H1 (cell line): Measurements from ENCODE around the gene MAGI2. TPM values are rescaled to one million over a fixed set of nuclear protein-coding genes. Genes with fewer than 3 reads are reported as not detected.

Experiments used
- CTCF ChIA-PET: fragments of 300-600 bp; sonication (Branson Sonifier 250); formaldehyde crosslinking; loops from one replicate; lab custom pipeline; 2021; ENCODE audit not compliant: partially characterized antibody; lab: Charles Lee
- POLR2A ChIA-PET: fragments of 300-600 bp; sonication (Branson Sonifier 250); formaldehyde crosslinking; loops from one replicate; lab custom pipeline; 2021; ENCODE audit warnings: inconsistent platforms; ENCODE audit not compliant: partially characterized antibody; lab: Charles Lee
- DNase-seq, 2 experiments: peaks; one replicate each; pipeline versions ENCODE4 v3.0.0 to v3.0.0-alpha.2; 2010 to 2022; ENCODE audit warnings: low spot score in 2 of 2, low read depth in 1 of 2, mixed read lengths in 1 of 2
- FAIRE-seq: peaks from 2 replicates; lab custom pipeline; 2011; peaks lifted over from hg19 to GRCh38; lab: Jason Lieb, UNC
- H2AFZ ChIP-seq: 2 replicates; pipeline ENCODE4 v1.8.1; 2012; ENCODE audit warnings: low read length, inconsistent platforms
- H2AK5ac ChIP-seq: 2 replicates; pipeline ENCODE4 v1.6.1; 2013; ENCODE audit warnings: low read depth, low read length
- H2BK120ac ChIP-seq: replicated peaks from 2 replicates; pipeline ENCODE3; 2013; ENCODE audit warnings: low read depth, low read length, inconsistent platforms
- H2BK12ac ChIP-seq: 2 replicates; pipeline ENCODE4 v1.6.1; 2013; ENCODE audit warnings: low read depth, low read length
- H2BK15ac ChIP-seq: 2 replicates; pipeline ENCODE4 v1.6.1; 2013; ENCODE audit warnings: low read length
- H2BK20ac ChIP-seq: 2 replicates; pipeline ENCODE4 v1.6.1; 2013; ENCODE audit warnings: low read length
- H2BK5ac ChIP-seq: 2 replicates; pipeline ENCODE4 v1.6.1; 2013; ENCODE audit warnings: low read depth, low read length
- H3K14ac ChIP-seq: 2 replicates; pipeline ENCODE4 v1.6.1; 2013; ENCODE audit warnings: inconsistent platforms; ENCODE audit not compliant: insufficient read length
- H3K18ac ChIP-seq: 2 replicates; pipeline ENCODE4 v1.6.1; 2013; ENCODE audit warnings: low read length; ENCODE audit errors: extremely low read depth
- H3K23ac ChIP-seq: 2 replicates; pipeline ENCODE4 v1.6.1; 2013; ENCODE audit warnings: inconsistent platforms; ENCODE audit not compliant: insufficient read length
- H3K23me2 ChIP-seq: 2 replicates; pipeline ENCODE4 v1.6.1; 2013; ENCODE audit warnings: low read depth, low read length
- H3K27ac ChIP-seq: 2 replicates; pipeline ENCODE4 v1.6.1; 2011; ENCODE audit warnings: low read depth, low read length, inconsistent platforms
- H3K27me3 ChIP-seq, 4 experiments: replicated peaks in 1 of 4; 1 replicate in 1 of 4; 2 replicates in 3 of 4; pipeline versions ENCODE4 v1.6.1 to v1.8.1; 2011 to 2013; ENCODE audit warnings: low read length in 3 of 4, mild to moderate bottlenecking in 3 of 4, inconsistent platforms in 2 of 4, mixed read lengths in 2 of 4, moderate library complexity in 1 of 4; ENCODE audit not compliant: control insufficient read depth in 3 of 4, insufficient read depth in 3 of 4; ENCODE audit errors: extremely low read depth in 1 of 4
- H3K36me3 ChIP-seq, 4 experiments: 2 replicates each; pipeline versions ENCODE4 v1.6.1 to v1.8.1; 2011 to 2013; ENCODE audit warnings: mild to moderate bottlenecking in 4 of 4, low read length in 3 of 4, moderate library complexity in 2 of 4, control low read depth in 1 of 4, inconsistent platforms in 1 of 4; ENCODE audit not compliant: insufficient read depth in 4 of 4, control insufficient read depth in 2 of 4
- H3K4ac ChIP-seq: replicated peaks from 2 replicates; pipeline ENCODE3; 2013; ENCODE audit warnings: low read length, low read depth, mixed read lengths, inconsistent platforms; ENCODE audit not compliant: insufficient read length
- H3K4me1 ChIP-seq, 4 experiments: replicated peaks in 1 of 4; 1 replicate in 1 of 4; 2 replicates in 3 of 4; pipeline versions ENCODE4 v1.6.1 to v1.8.1; 2011 to 2013; ENCODE audit warnings: low read length in 3 of 4, inconsistent platforms in 2 of 4, mixed read lengths in 1 of 4; ENCODE audit not compliant: insufficient read depth in 4 of 4, control insufficient read depth in 3 of 4
- H3K4me2 ChIP-seq, 2 experiments: 2 replicates each; pipeline versions ENCODE4 v1.6.1 to v1.8.1; 2011 to 2013; ENCODE audit warnings: low read depth in 2 of 2, low read length in 2 of 2, control low read depth in 1 of 2, inconsistent platforms in 1 of 2, mild to moderate bottlenecking in 1 of 2; ENCODE audit not compliant: insufficient read depth in 1 of 2
- H3K4me3 ChIP-seq, 4 experiments: fragments of 200-600, 300-600 bp in 1 of 4; sonication (generic), shearing (Covaris generic), sonication (Bioruptor Twin) in 1 of 4; 2 replicates each; pipeline versions ENCODE4 v1.5.1 to v1.8.1; 2011 to 2016; ENCODE audit warnings: low read length in 4 of 4, low read depth in 3 of 4, control low read depth in 2 of 4, inconsistent platforms in 2 of 4, mild to moderate bottlenecking in 2 of 4, mixed read lengths in 1 of 4, moderate library complexity in 1 of 4; ENCODE audit not compliant: insufficient read depth in 2 of 4; ENCODE audit errors: extremely low read depth in 1 of 4
- H3K56ac ChIP-seq: replicated peaks from 2 replicates; pipeline ENCODE3; 2013; ENCODE audit warnings: low read depth, mild to moderate bottlenecking, mixed read lengths, low read length, inconsistent platforms; ENCODE audit not compliant: insufficient read length
- H3K79me1 ChIP-seq: 2 replicates; pipeline ENCODE4 v1.6.1; 2013; ENCODE audit warnings: low read depth, low read length, control low read depth
- H3K79me2 ChIP-seq, 2 experiments: 2 replicates each; pipeline versions ENCODE4 v1.6.1 to v1.8.1; 2012 to 2013; ENCODE audit warnings: low read length in 2 of 2, mild to moderate bottlenecking in 2 of 2, inconsistent platforms in 1 of 2; ENCODE audit not compliant: insufficient read depth in 2 of 2, control insufficient read depth in 1 of 2
- H3K9ac ChIP-seq, 4 experiments: replicated peaks in 1 of 4; 1 replicate in 1 of 4; 2 replicates in 3 of 4; pipeline versions ENCODE4 v1.6.1 to v1.8.1; 2011 to 2013; ENCODE audit warnings: low read depth in 3 of 4, low read length in 3 of 4, control low read depth in 2 of 4, mild to moderate bottlenecking in 2 of 4, moderate library complexity in 2 of 4, inconsistent platforms in 1 of 4; ENCODE audit errors: extremely low read depth in 1 of 4
- H3K9me3 ChIP-seq, 2 experiments: 2 replicates each; pipeline versions ENCODE4 v1.6.1 to v1.8.1; 2012 to 2013; ENCODE audit warnings: mild to moderate bottlenecking in 2 of 2, moderate library complexity in 2 of 2, control low read depth in 1 of 2, inconsistent platforms in 1 of 2, low read depth in 1 of 2, low read length in 1 of 2, mixed read lengths in 1 of 2; ENCODE audit not compliant: insufficient read depth in 2 of 2
- H4K20me1 ChIP-seq, 2 experiments: replicated peaks in 1 of 2; 2 replicates each; pipeline versions ENCODE3 to v1.8.1; 2011 to 2013; ENCODE audit warnings: inconsistent platforms in 2 of 2, low read length in 2 of 2, mild to moderate bottlenecking in 1 of 2; ENCODE audit not compliant: insufficient read depth in 2 of 2, control insufficient read depth in 1 of 2
- H4K5ac ChIP-seq: 2 replicates; pipeline ENCODE4 v1.6.1; 2013; ENCODE audit warnings: low read length, low read depth, mixed read lengths, inconsistent platforms; ENCODE audit not compliant: insufficient read length
- H4K8ac ChIP-seq: 2 replicates; pipeline ENCODE4 v1.8.0; 2013; ENCODE audit warnings: mild to moderate bottlenecking, moderate library complexity, low read length, inconsistent platforms; ENCODE audit not compliant: insufficient read depth; ENCODE audit errors: extremely low read depth
- H4K91ac ChIP-seq: replicated peaks from 2 replicates; pipeline ENCODE3; 2013; ENCODE audit warnings: low read length, mixed read lengths, inconsistent platforms; ENCODE audit not compliant: insufficient read length
- ASH2L ChIP-seq: fragments of 200-600, 300-600 bp; sonication (generic); IDR thresholded peaks from one replicate; pipeline ENCODE4 v1.7.1; 2017; ENCODE audit warnings: low read length
- SP2 ChIP-seq: IDR thresholded peaks from 2 replicates; pipeline ENCODE4 v1.6.1; 2012; ENCODE audit warnings: mild to moderate bottlenecking, low read length, inconsistent platforms
- WGBS, 2 experiments: shearing (Covaris generic) in 1 of 2; methylation state at CpG; one replicate each; pipeline versions ENCODE4 v1.1.6 to v1.1.7; 2013 to 2015; ENCODE audit warnings: low lambda C conversion rate in 2 of 2, mixed read lengths in 2 of 2, inconsistent platforms in 1 of 2, low coverage in 1 of 2, missing lambda C conversion rate in 1 of 2; ENCODE audit not compliant: insufficient replicate concordance in 2 of 2, insufficient coverage in 1 of 2, insufficient read length in 1 of 2; ENCODE audit errors: extremely low coverage in 1 of 2, missing lambda C conversion rate in 1 of 2; 5-methylcytosine and 5-hydroxymethylcytosine counted together
- polyA plus RNA-seq, 7 experiments: library from polyadenylated mRNA; depleted of rRNA in 3 of 7; stranded (reverse) in 5 of 7; unstranded in 2 of 7; fragments of >200 nt in 5 of 7; fragments of 200-250 nt in 2 of 7; gene quantifications; 1 replicate in 5 of 7; 2 replicates in 1 of 7; 4 replicates in 1 of 7; pipeline versions ENCODE4 v1.2.1 to v1.2.3, GENCODE V29; 2011 to 2013; ENCODE audit warnings: missing spikeins in 2 of 7, mixed read lengths in 2 of 7
- total RNA-seq: library from RNA; stranded (reverse); fragmentation: NEBNext Ultra II Directional; extraction: Animal tissue kit (Norgen Biotek cat#: 25700); gene quantifications from 2 replicates; pipeline ENCODE4 v1.2.1, GENCODE V29; 2021

The MAGI2 gene
- total and polyA plus RNA-seq, 2 of the 8 experiments (the other 6 are each of a cell fraction or from before 2014, with no cell fraction given): 6.0 to 27.3 TPM

- Histone ChIP-seq H3K79me1 (no peaks in the 10 kb centered on the region), H4K20me1 (no peaks in the 10 kb centered on the region), H3K18ac (no peak overlapping the region), H3K14ac (no peak overlapping the region), H4K8ac (no peak overlapping the region), H3K4me2 (no peak overlapping the region), H3K4me3 (no peak overlapping the region), H3K4ac (no peak overlapping the region), H2BK120ac (no peak overlapping the region), H2BK15ac (no peak overlapping the region), H4K91ac (no peak overlapping the region), H2AK5ac (no peak overlapping the region), H3K4me1 (peaks cover 0 to 4% (median 2%) of the 10 kb centered on the region in 4 experiments; a peak in 5 of 7 replicates), H2BK12ac (no peak overlapping the region), H3K36me3 (no peaks in the 10 kb centered on the region), H3K79me2 (no peaks in the 10 kb centered on the region), H3K56ac (no peak overlapping the region), H2BK5ac (no peak overlapping the region), H3K9me3 (no peaks in the 10 kb centered on the region), H3K27me3 (no peaks in the 10 kb centered on the region), H3K23ac (no peak overlapping the region), H3K9ac (no peak overlapping the region), H2BK20ac (no peak overlapping the region), H3K23me2 (no peaks in the 10 kb centered on the region), H3K27ac (no peak overlapping the region), H2AFZ (no peak overlapping the region), H4K5ac (no peak overlapping the region)
- ChIA-PET CTCF (interaction anchor here (0.6 to 1.7 kb wide), 4 partner anchors 13 to 47 kb away, joined by 3 to 9 read pairs (median 4); no protein-coding TSS in a partner anchor), POLR2A (no interaction called here)
- WGBS, 2 experiments: 85% methylated on average over 3 of the region's 3 CpGs; no CpG with 5 or more reads in 1 of the 2 experiments
- no peak for FAIRE-seq
- TF ChIP-seq SP2 (no peak), ASH2L (no peak)
- DNase-seq: no peak
Observed at GRCh38 chr7:78055001-78055573, 1398.4 kb downstream of the MAGI2 start.
